ENCODE data around the gene PTGS1. TPM values are rescaled to one million over a fixed set of nuclear protein-coding genes. Genes with fewer than 3 reads are reported as not detected.

PTGS1 gene
- total RNA-seq (2022; extraction: Qiagen RNA extraction; ENCODE audit: low read depth), result 1.3 to 1.7 TPM (median 1.5 TPM) in 5 replicates

GRCh38 chr9:122370869-122371755 is at the start of gene PTGS1:
Gene PTGS1 (plus strand): TSS chr9:122371024. CDS start chr9:122371085, 61 bp downstream.

Other genes starting within 250 kb of the PTGS1 start
- gene NDUFA8, start 211.2 kb upstream of the PTGS1 start, total RNA-seq (2022; extraction: Qiagen RNA extraction; ENCODE audit: low read depth), result 96.3 to 108 TPM (median 104 TPM) in 5 replicates
- 0.42 TPM in 1 of 5 replicates, not detected in the others for gene MORN5, start 211.1 kb upstream of the PTGS1 start, total RNA-seq (2022; extraction: Qiagen RNA extraction; ENCODE audit: low read depth)
- 0.30 to 0.41 TPM (median 0.40 TPM) in 5 replicates for gene LHX6, start 142.1 kb upstream of the PTGS1 start, total RNA-seq (2022; extraction: Qiagen RNA extraction; ENCODE audit: low read depth)
- 13.0 to 24.0 TPM (median 21.8 TPM) in 5 replicates for gene RBM18, start 106.2 kb upstream of the PTGS1 start, total RNA-seq (2022; extraction: Qiagen RNA extraction; ENCODE audit: low read depth)
- 60.9 to 75.1 TPM (median 67.0 TPM) in 5 replicates for gene MRRF, start 106.1 kb upstream of the PTGS1 start, total RNA-seq (2022; extraction: Qiagen RNA extraction; ENCODE audit: low read depth)
- gene OR1J1, start 106.9 kb downstream of the PTGS1 start, total RNA-seq (2022; extraction: Qiagen RNA extraction; ENCODE audit: low read depth), result not detected in 5 replicates
- 0.10 TPM in 1 of 5 replicates, not detected in the others for gene OR1J2, start 139.8 kb downstream of the PTGS1 start, total RNA-seq (2022; extraction: Qiagen RNA extraction; ENCODE audit: low read depth)
- 0.14 TPM in 1 of 5 replicates, not detected in the others for gene OR1J4, start 148.1 kb downstream of the PTGS1 start, total RNA-seq (2022; extraction: Qiagen RNA extraction; ENCODE audit: low read depth)
- gene OR1N1, start 156.3 kb downstream of the PTGS1 start, total RNA-seq (2022; extraction: Qiagen RNA extraction; ENCODE audit: low read depth), result not detected in 5 replicates
- gene OR1N2, start 182.1 kb downstream of the PTGS1 start, total RNA-seq (2022; extraction: Qiagen RNA extraction; ENCODE audit: low read depth), result not detected in 5 replicates
- not detected in 5 replicates for gene OR1L8, start 212.4 kb downstream of the PTGS1 start, total RNA-seq (2022; extraction: Qiagen RNA extraction; ENCODE audit: low read depth)
- gene OR1Q1, start 243.7 kb downstream of the PTGS1 start, total RNA-seq (2022; extraction: Qiagen RNA extraction; ENCODE audit: low read depth), result not detected in 5 replicates

Data from A549 treated with DMSO at 1 μM for 4 hours (cell line).